Muscle of leg (tissue), 11 donors: ENCODE results near the gene CDA. TPM values are rescaled to one million over a fixed set of nuclear protein-coding genes. Genes with fewer than 3 reads are reported as not detected.

Experiments used
- DNase-seq: peaks from one replicate; pipeline ENCODE4 v3.0.0; 2013
- H3K27ac ChIP-seq: one replicate; pipeline ENCODE4 v1.5.1; 2013; ENCODE audit warnings: mild to moderate bottlenecking, low read length, control low read depth
- H3K27me3 ChIP-seq: one replicate; pipeline ENCODE4 v1.6.1; 2013; ENCODE audit warnings: low read length; ENCODE audit not compliant: control insufficient read depth, insufficient read depth
- H3K36me3 ChIP-seq: one replicate; pipeline ENCODE4 v1.6.1; 2013; ENCODE audit warnings: low read length; ENCODE audit not compliant: control insufficient read depth, insufficient read depth
- H3K4me1 ChIP-seq: one replicate; pipeline ENCODE4 v1.6.1; 2013; ENCODE audit warnings: low read length; ENCODE audit not compliant: control insufficient read depth, insufficient read depth
- H3K4me3 ChIP-seq: one replicate; pipeline ENCODE4 v1.5.1; 2013; ENCODE audit warnings: low read length, control low read depth
- H3K9me3 ChIP-seq: replicated peaks from 2 replicates; pipeline ENCODE4 v1.6.1; 2013; ENCODE audit warnings: low read depth, low read length; ENCODE audit not compliant: control insufficient read depth
- WGBS: methylation state at CpG from one replicate; pipeline ENCODE4 v1.1.5; 2013; ENCODE audit warnings: missing lambda C conversion rate; ENCODE audit not compliant: insufficient coverage; 5-methylcytosine and 5-hydroxymethylcytosine counted together
- polyA plus RNA-seq, 8 donors: library from polyadenylated mRNA; unstranded; fragments of 120-200 nt; gene quantifications; one replicate each; pipeline versions ENCODE4 v1.2.1 to v1.2.3, GENCODE V29; 2013; ENCODE audit warnings: inconsistent platforms in 1 of 8, low replicate concordance in 1 of 8; ENCODE audit not compliant: insufficient read length in 8 of 8, insufficient read depth in 1 of 8
- total RNA-seq: library from RNA; stranded (reverse); fragments of 120-200 nt; gene quantifications from one replicate; pipeline ENCODE4 v1.2.4, GENCODE V29; 2013

Gene CDA
- total and polyA plus RNA-seq, 9 donors: 0.13 to 1.3 (median 0.49) TPM

DNA sequence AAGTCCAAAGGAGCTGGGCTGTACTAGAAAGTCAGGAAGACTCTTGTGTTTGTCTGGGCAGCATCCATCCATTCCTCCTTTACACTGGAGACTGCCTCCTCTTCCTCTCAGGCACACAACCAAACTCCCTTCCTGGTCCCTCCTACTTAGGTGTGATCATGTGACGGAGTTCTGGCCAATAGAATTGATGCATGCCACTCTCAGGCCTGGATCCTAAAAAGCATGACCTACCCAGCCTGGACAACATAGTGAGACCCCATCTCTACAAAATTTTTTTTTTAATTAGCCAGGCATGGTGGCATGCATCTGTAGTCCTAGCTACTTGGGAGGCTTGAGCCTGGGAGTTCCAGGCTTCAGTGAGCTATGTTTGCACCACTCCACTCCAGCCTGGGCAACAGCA is 27.9 kb upstream of the CDA start:
- no peaks in the 10 kb centered on the region for H3K9me3 ChIP-seq
- H3K4me1 ChIP-seq: peaks cover 6% of the 10 kb centered on the region
- H3K27ac ChIP-seq: no peak overlapping the region
- no peak overlapping the region for H3K4me3 ChIP-seq
- DNase-seq: no peak
- peaks cover 9% of the 10 kb centered on the region for H3K27me3 ChIP-seq
- H3K36me3 ChIP-seq: no peaks in the 10 kb centered on the region
- WGBS: no CpG with 5 or more reads among the region's 1 CpG

DNA sequence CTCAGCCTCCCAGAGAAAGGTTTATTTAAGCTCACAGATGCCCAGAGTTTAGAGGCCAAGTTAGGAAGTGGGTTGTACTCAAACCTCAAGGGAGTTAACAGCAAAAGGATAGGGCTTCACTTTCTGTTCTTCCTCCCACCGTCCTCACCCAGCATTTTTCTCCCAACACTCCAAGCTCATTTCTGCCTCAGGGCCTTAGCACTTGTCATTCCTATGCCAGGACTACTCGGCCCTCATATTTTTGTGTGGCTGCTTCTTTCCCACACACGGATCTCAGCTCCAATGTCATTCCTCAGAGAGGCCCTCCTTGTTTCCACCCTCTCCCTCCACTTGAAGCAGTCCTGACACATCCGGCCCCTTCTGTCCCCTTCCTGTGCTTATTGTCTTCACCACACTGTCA is 23.7 kb upstream of the CDA start:
- peaks cover 4% of the 10 kb centered on the region for H3K27me3 ChIP-seq
- H3K4me1 ChIP-seq: peaks cover 6% of the 10 kb centered on the region
- 57% methylated on average over 4 of the region's 4 CpGs for WGBS
- no peaks in the 10 kb centered on the region for H3K36me3 ChIP-seq
- no peaks in the 10 kb centered on the region for H3K9me3 ChIP-seq
- H3K4me3 ChIP-seq: no peak overlapping the region
- no peak overlapping the region for H3K27ac ChIP-seq
- DNase-seq: no peak

DNA sequence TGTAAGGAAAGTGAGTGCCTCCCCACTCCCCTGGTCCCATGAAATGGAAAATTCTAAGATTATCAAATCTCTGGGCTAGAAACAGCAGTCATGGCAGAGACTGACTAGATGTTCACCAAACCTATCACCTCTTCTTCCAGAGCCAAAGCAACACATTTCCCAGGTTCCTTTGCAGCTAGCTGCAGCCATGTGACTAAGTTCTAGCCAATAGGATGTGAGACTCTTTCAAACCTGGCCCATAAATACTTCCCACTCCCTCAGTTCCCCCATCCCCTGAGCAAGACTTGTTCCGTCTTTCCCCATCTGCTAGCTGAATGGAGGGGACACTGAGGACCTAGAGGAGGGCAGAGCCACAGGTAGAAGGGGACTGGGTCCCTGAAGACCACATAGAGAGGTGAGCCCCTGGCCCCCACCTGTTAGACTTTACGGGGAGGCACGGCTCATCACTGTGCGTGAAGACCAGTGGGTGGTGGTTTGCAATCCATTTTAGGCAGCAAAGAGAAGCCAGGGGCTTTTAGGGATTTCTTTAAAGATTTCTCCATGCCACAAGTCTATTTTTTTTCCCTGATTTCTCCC is 19.3 kb upstream of the CDA start:
- H3K4me3 ChIP-seq: no peak overlapping the region
- H3K27me3 ChIP-seq: peaks cover 6% of the 10 kb centered on the region
- H3K4me1 ChIP-seq: no peaks in the 10 kb centered on the region
- WGBS: no CpG with 5 or more reads among the region's 4 CpGs
- H3K36me3 ChIP-seq: no peaks in the 10 kb centered on the region
- H3K27ac ChIP-seq: no peak overlapping the region
- peaks cover 2% of the 10 kb centered on the region for H3K9me3 ChIP-seq
- no peak for DNase-seq

DNA sequence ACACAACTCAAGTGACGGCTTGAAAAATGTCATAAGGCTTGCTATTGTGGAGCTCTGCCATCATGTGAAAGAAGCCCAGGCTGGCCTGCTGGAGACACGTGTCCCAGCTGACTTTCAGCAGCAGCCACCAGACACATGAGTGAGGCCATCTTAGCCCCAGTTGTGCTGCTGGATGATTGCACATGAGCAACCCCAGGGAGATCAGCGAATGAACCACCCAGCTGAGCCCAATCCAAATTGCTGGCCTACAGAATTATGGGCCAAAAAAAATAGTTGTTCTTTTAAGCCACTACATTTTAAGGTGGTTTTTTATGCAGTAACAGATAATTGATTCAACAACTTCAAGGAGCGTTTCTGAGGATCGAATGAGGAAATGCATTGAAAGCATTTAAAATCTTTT is 17.5 kb upstream of the CDA start:
- H3K9me3 ChIP-seq: peaks cover 2% of the 10 kb centered on the region
- no peak overlapping the region for H3K27ac ChIP-seq
- peaks cover 12% of the 10 kb centered on the region for H3K27me3 ChIP-seq
- H3K4me3 ChIP-seq: no peak overlapping the region
- H3K36me3 ChIP-seq: no peaks in the 10 kb centered on the region
- H3K4me1 ChIP-seq: no peaks in the 10 kb centered on the region
- DNase-seq: no peak
- WGBS: 89% methylated on average over 2 of the region's 5 CpGs

DNA sequence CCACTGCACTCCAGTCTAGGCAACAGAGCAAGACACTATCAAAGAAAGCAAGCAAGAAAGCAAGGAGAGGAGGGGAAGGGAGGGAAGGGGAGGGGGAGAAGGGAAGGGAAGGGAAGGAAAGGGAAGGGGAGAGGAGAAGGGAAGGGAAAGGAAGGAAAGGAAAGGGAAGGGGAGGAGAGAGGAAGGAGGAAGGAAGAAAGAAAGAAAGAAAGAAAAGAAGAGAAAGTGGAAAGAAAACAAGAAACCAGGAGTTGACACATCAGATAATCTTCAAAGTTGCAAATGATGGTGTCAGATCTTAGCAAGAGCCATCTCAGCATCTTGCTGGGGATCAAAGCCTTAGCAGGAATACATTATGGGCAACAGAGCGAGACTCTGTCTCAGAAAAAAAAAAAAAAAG is 14.9 kb upstream of the CDA start:
- Histone ChIP-seq H3K4me1 (no peaks in the 10 kb centered on the region), H3K27ac (no peak overlapping the region), H3K9me3 (peaks cover 2% of the 10 kb centered on the region), H3K27me3 (peaks cover 12% of the 10 kb centered on the region), H3K4me3 (no peak overlapping the region), H3K36me3 (no peaks in the 10 kb centered on the region)
- DNase-seq: no peak
- WGBS: no CpG with 5 or more reads among the region's 1 CpG

DNA sequence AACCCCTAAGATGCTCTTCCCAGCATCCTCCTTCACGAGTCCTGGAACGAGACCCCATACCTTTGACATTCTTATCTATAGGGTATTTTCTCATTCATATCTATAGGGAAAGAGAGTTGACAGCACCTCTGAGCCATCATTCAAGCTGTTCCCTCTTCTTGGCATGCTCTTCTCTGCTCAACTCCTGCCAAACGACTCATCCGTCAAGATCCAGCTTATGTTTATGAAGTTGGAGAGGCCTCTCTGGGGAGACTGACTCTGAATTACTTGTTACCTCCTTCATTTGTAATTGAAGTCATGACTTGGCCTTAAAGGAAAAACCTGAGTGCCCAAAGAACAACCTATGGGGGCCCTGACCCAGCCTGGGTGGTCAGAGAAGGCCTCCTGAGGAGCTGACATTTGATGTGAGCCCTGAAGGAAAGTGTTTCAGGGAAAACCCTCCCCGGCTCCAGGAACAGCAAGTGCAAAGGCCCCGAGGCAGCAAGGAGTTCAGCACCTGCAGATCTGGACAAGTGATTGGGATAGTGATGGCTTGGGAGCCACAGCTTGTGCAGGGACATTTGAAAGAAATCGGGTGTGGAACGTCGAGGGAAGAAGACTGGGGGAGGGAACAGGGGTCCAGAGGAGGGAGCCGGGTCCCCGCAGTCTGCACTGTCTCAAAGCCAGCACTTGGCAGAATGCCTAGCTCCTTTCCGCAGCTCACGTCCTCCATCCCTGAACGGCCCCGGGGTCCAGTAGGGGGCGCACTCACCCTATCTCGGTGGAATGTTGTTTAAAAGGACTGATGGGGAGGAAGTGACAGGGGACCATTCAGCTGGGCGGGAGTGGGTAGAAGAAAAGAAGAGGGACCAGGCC is 14.0 kb upstream of the CDA start:
- H3K27ac ChIP-seq: no peak overlapping the region
- peaks cover 2% of the 10 kb centered on the region for H3K9me3 ChIP-seq
- WGBS: 19% methylated on average over 9 of the region's 18 CpGs
- peaks cover 8% of the 10 kb centered on the region for H3K27me3 ChIP-seq
- H3K36me3 ChIP-seq: no peaks in the 10 kb centered on the region
- no peaks in the 10 kb centered on the region for H3K4me1 ChIP-seq
- peak; percentile 60 for DNase-seq
- no peak overlapping the region for H3K4me3 ChIP-seq

DNA sequence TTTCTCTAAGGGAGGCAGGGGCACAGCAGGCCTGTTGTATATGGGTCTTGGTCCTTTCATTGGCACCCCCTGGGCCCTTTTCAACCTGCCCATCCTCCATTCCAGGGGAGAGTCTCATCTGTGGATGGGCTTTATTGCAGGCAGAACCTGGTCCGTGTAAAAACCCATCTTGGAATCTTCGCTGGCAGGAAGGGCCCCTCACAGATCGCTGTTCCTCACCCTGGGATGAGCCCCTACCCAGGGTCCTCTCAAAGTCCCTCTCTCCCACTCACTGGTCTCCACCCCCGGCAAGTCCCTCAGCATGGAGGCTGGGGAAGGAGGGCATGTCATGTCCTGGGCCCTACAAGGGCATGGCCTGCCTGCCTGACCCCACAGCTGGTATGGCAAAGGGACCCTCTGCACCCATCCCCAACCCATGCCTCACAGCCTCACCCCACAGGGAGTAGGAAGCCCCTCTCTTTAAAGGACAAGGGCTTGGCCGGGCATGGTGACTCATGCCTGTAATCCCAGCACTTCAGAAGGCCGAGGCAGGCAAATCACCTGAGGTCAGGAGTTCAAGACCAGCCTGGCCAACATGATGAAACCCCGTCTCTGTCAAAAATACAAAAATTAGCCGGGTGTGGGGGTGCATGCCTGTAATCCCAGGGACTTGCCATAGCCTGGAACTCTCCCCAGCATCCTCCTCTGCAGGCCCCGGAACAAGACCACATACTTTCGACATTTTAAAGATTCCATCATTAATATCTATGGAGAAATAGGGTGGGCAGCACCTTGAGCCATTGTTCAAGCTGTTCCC is 13.2 kb upstream of the CDA start:
- H3K9me3 ChIP-seq: peaks cover 2% of the 10 kb centered on the region

DNA sequence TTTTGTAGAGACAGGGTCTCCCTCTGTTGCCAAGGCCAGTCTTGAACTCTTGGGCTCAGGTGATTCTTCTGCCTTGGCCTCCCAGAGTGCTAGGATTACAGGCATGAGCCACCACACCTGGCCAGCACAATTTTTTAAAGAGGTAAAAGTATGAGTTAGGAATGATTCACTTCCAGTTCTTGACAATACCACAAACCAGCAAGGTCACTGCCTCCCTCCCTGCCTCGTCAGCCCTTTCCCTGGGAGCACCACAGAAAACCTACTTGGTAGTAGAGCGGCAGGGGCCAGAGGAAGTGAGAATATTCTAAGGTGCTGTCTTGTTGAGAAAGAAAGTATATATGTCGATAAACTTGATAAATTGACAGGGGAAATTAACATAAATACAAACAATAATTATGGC is 10.8 kb upstream of the CDA start:
- DNase-seq: no peak
- Histone ChIP-seq H3K36me3 (no peaks in the 10 kb centered on the region), H3K4me1 (no peaks in the 10 kb centered on the region), H3K27me3 (peaks cover 8% of the 10 kb centered on the region), H3K9me3 (no peaks in the 10 kb centered on the region), H3K27ac (no peak overlapping the region), H3K4me3 (no peak overlapping the region)
- no CpG with 5 or more reads among the region's 3 CpGs for WGBS

More for the DNA sequence above, 13.2 kb upstream of the CDA start:
- 65% methylated on average over 2 of the region's 10 CpGs for WGBS
- no peak overlapping the region for H3K27ac ChIP-seq
- H3K4me1 ChIP-seq: no peaks in the 10 kb centered on the region
- no peak for DNase-seq
- H3K27me3 ChIP-seq: peaks cover 8% of the 10 kb centered on the region
- no peak overlapping the region for H3K4me3 ChIP-seq
- H3K36me3 ChIP-seq: no peaks in the 10 kb centered on the region

DNA sequence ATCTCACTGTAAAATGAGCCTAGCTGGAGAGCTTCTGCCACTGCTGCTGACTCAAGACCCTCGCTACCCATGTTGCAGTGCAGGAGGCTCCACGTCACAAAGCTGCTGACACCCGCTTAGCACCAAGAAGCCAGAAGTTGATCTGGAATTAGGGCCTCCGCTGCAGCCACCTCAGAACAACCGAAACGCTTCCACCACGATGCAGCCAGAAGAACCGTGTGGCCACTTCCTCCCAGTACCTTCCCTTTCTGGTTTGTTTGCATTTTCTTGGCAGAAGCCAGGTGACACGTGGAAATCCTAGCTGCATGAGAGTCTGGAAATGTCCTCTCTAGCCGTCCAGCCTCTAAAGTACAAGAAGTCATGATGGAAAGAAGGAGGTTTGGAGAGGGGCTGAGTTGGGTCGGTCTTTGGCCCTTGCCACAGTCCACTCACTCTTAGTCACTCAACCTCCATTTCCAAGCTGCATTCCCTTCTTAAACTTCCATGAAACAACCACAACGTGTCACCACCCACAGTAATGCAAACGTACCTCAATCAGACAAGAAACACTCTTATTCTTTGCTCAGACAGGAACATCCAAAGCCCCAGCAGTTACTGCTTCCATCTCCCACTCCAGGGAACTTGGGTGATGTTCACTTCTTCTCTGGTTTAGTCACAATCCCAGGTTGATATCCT is 10.0 kb upstream of the CDA start:
- H3K27me3 ChIP-seq: peaks cover 8% of the 10 kb centered on the region
- H3K27ac ChIP-seq: no peak overlapping the region
- H3K4me1 ChIP-seq: no peaks in the 10 kb centered on the region
- H3K9me3 ChIP-seq: no peaks in the 10 kb centered on the region
- WGBS: 79% methylated on average over 7 of the region's 13 CpGs
- no peaks in the 10 kb centered on the region for H3K36me3 ChIP-seq
- no peak overlapping the region for H3K4me3 ChIP-seq
- DNase-seq: no peak

DNA sequence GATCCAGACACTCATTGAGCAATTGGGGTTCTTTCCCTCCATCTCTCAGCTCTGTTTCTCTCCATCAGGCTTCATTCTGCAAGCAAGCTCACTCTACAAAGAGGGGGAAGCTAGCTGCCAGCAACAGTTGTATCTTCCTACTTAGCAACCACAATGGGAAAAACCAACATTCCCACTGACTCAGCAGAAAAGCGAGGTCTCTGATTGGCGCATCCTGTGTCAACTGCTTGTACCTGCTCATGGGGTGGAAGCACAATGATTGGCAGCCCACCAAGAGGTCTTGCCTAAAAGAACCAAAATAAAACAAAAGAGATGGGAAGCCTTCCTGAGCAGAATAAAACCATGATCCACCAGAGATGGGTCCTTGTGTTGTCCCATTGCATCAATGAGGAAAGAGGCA is 4.0 kb upstream of the CDA start:
- peaks cover 16% of the 10 kb centered on the region for H3K27me3 ChIP-seq
- no peaks in the 10 kb centered on the region for H3K9me3 ChIP-seq
- H3K4me3 ChIP-seq: no peak overlapping the region
- 100% methylated on average over 1 of the region's 2 CpGs for WGBS
- H3K4me1 ChIP-seq: peaks cover 11% of the 10 kb centered on the region
- no peaks in the 10 kb centered on the region for H3K36me3 ChIP-seq
- H3K27ac ChIP-seq: no peak overlapping the region
- DNase-seq: no peak
